GM18505 (cell line): ENCODE data around the gene ADCY10.
"Not testable (repeated sequence)": the region's sequence is repeated elsewhere in the genome, so short reads cannot be mapped to it uniquely, and the experiment has no call there.

Experiments used
- ATAC-seq: cut with Tn5 transposase; IDR thresholded peaks from one replicate; pipeline ENCODE4 v1.9.1; 2021; ENCODE audit not compliant: unreplicated experiment
- POLR2A ChIP-seq: IDR thresholded peaks from 4 replicates; pipeline ENCODE4 v1.6.1; 2011; ENCODE audit warnings: borderline replicate concordance; ENCODE audit not compliant: insufficient read depth, insufficient read length; ENCODE audit errors: extremely low read depth

Gene ADCY10

DNA sequence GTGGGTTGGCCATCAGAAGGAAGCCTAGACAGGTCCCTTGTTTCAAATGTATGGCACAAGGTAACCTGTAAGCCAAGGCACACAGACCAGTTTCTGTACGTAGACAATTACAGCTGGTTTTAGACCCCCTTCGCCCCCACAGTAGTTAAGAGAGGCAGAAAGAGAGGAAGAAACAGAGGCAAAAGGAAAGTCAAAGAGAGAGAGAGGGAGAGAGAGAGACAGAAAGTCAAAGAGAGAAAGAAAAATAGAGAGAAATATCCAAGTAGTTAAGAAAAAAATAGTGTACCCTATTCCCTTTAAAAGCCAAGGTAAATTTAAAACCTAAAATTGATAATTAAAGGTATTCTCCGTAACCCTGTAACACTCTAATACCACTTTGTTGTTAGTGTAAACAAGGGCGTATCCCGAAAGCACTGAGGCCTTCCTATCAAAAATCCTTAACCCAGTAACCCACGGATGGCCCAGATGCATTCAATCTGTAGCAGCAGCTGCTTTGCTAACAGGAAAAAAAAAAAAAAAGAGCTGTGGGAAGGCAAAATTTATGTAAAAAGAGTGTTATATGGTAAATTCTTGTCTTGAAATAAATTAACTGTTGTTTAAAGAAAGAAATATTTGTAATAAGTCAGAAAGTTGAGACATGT is 49.4 kb downstream of the ADCY10 start:
- no peak for ATAC-seq

DNA sequence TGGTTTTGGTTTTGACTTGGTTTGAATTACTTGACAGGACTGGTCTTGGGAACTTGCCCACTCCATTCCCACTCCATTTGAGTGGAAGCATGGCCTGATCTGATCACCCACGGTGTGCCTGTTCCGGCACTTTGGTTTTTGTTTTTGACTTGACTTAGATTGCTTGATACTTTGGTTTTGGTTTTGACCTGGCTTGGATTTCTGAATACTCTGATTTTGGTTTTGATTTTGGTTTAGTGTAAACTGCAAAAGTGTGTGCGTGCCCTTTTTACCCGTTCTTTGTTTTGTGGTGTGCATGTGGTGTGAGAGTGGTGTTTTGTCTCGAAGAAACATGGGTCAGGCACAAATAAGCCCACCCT is 50.0 kb downstream of the ADCY10 start:
- no peak for ATAC-seq
- TF ChIP-seq POLR2A: no peak

More for the DNA sequence above, 49.4 kb downstream of the ADCY10 start:
- no peak for TF ChIP-seq POLR2A

DNA sequence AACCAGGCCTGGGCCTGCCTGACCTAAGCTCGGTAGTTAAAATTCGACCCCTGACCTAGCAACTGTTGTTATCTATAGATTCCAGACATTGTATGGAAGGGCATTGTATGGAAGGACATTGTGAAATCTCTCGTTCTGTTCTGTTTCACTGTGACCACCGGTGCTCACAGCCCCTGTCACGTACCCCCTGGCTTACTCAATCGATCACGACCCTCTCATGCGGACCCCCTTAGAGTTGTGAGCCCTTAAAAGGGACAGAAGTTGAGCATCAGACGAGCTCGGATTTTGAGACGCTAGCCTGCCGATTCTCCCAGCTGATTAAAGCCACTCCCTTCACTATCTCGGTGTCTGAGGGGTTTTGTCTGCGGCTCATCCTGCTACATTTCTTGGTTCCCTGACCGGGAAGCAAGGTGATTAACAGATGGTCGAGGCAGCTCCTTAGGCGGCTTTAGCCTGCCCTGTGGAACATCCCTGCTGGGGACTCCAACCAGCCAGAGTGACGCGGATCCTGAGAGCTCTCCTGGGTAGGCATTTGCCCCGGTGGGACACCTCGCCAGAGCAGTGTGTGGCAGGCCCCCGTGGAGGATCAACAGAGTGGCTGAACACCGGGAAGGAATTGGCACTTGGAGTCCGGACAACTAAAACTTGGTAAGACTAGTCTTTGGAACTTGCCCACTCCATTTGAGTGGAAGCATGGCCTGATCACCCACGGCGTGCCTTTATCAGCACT is 50.6 kb downstream of the ADCY10 start:
- ATAC-seq: not testable (repeated sequence)

DNA sequence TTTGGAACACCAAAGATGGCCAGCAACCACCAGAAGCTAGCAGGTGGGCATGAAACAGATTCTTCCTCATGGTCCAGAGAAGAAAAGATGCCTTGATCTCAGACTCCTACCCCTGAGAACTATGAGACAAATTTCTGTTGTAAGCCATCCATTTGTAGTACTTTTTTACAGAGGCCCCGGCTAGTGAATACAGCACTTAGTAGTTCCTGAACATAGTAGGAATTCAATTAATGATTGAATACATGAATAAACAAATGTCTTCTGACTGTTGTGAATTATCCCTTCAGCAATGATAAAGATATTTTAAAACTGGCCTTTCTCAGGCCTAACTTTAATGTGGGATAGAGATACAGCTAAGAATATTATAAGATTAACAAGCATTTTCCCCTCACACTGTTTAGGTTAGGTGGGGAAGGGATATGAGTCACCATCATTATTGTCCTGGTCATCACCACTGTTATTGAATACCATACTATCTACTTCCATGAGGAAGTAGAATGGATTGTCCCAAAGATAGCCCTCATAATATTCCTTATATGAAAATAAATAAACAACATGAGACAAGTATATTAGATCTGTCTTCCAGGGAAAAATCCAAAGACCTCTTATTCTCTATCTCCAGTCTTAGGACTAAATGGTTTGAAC is 51.4 kb downstream of the ADCY10 start:
- TF ChIP-seq POLR2A: no peak
- no peak for ATAC-seq

DNA sequence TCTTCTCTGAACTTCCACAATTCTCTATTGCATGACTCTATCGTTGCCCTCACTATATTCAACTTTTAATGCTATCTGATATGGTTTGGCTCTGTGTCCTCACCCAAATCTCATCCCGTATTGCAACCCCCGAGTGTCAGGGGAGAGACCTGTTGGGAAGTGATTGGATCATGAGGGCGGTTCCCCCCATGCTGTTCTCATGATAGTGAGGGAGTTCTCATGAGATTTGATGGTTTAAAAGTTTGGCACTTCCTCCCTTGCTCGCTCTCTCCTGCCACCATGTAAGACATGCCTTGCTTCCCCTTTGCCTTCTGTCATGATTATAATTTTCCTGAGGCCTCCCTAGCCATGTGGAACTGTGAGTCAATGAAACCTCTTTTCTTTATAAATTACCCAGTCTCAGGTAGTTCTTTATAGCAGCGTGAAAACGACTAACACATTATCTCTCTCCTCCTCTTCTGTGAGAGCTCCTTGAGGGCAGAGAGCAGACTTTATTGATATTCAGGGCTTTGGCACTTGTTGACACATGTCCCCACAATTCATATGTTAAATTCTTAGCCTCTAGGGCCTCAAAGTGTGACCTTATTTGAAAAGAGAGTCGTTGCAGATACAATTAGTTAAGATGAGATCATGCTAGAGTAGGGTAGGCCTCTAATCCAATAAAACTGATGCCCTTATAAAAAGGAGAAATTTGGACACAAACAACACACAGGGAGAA is 52.1 kb downstream of the ADCY10 start:
- no peak for ATAC-seq
- no peak for TF ChIP-seq POLR2A

DNA sequence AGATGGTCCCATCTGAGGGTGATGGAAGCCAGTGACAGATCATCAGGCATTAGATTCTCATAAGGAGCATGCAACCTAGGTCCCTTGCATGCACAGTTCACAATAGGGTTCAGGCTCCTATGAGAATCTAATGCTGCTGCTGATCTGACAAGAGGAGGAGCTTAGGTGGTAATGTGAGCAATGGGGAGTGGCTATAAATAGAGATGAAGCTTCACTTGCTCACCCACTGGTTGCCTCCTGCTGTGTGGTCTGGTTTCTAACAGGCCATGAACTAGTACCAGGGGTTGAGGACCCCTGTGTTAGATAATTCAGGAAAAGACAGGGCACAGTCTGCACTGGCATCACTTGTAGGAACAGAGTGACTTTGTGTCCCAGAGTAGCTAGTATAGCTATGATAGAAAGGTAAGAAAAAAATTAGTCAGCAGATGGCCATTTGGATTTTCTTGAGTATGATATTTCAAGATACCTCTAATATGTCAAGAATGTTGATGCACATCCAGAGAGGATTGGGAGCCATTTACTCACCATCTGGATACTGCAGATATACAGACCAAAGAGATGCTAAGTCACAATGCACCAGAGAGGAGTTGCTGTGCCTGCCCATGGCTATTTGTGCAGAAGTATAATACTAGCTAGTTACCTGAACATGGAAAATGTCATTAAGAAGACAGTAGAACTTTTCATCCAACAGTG is 53.6 kb downstream of the ADCY10 start:
- TF ChIP-seq POLR2A: no peak
- ATAC-seq: no peak

DNA sequence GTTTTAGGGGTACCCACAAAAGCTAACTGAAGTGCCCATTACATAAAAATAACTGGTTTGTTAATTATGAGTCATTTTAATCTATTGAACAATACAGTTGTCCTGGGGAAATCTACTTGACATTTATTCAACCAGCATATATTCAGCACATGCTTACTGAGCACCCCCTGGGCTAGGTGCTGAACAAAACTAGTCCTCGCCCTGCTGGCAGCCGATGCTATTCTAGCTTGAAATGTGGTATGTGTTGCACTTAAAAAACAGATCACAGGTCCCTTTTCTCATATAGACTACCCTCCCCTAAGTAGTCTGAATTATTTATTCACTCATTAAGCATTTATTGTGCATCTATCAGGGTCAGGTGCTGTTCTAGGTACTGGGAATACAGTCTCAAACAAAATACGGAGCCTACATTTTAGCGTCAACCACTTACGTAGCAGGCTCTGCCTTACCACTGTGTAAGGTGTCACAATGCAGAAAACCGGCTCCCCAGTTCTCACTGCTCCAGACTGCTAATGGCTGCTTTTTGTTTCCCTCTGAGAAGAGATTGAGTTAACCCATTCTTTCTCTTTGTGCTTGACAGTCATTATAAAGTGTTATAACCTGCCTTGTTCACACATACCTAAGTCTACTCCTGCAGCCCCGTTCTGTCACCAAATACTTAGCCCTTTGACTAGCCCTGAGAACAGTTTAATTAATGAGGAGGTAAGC is 57.1 kb downstream of the ADCY10 start:
- no peak for TF ChIP-seq POLR2A
- no peak for ATAC-seq

DNA sequence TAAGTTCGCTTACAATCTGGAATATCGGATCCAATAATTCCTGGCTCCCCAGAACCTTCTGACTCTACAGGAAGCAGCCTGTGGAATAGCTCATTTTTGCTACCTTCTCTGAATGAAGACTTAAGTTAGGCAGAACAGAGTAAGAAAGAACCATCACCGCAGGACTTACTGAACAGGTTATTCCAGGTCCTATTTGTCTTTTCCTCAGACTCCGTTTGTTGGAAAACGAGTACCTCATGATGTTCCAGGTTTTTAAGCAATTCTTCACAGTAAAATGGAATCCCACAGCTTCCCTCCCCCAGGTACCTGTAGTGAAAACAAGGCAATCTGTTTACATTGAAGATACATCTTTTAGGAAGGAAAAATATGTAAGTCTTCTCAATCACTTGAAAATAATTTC is 59.8 kb downstream of the ADCY10 start:
- no peak for ATAC-seq
- no peak for TF ChIP-seq POLR2A

DNA sequence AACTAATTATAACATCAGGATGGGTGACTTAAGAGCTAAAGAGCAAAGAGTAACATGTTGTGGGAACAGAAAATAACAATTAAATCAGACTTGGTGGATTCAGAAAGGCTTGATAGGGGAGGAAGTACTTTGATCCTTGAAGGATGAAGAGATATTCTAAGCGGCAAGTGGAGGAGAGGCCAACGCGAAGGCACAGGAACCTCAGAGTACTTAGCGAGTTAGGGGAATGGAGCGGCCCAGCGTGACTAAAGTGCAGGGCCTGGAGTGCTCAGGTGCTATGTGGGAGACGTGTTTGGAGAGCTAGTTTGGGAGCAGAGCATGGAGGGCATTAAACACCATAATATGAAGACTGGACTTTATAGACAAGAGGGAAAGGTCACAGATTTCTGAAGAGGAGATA is 64.3 kb downstream of the ADCY10 start:
- no peak for ATAC-seq
- TF ChIP-seq POLR2A: no peak

DNA sequence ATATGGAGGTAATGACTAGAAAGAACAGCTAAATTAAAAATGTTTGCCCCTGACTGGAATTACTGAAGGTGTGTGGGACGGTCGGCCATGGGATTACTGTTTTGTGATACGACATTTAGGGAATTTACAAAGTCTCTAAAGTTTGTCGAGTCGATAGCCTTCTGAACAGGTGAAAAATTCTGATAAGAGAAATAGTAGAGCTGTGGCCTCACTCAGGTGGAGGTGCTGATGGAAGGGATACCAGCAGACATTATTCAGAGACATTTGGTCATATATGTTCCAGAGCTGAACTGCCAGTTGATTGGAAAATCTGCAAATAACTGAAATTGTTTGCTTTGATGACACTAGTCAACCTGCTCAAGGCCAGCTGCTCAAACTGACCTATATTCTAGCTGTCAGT is 71.1 kb downstream of the ADCY10 start:
- ATAC-seq: no peak
- no peak for TF ChIP-seq POLR2A

DNA sequence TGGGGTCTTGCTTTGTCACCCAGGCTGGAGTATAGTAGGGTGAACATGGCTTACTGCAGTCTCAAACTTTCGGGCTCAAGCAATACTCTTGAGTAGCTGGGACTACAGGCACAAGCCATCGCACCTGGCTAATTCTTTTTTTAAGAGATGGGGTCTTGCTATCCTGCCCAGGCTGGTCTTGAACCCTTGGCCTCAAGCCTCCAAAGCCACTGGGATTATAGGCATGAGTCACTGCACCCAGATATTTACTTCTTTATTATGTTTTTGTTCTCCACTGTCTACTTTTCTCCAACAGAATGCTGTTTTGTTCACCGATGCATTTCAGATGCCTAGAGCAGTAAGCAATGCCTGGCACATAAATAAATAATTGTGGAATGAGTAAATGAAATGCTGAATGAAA is 72.4 kb downstream of the ADCY10 start:
- no peak for TF ChIP-seq POLR2A
- ATAC-seq: no peak

DNA sequence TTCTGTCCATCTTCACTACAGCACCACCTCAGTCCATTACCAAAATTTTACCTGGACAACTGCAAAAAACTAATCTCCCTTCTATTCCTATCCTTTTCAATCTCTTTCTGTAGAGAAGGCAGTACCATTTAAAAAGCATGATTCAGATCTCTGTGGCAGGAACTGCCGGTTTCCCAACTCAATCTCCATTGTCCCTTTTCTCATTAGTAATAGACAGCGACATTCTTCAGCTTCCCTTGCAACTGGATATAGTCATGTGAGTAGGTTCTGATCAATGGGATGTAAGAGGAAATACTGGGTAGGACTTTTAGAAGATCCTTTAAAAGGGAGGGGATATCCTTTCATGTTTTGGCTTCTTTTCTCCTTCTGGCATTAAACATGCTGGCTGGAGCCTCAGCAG is 74.9 kb downstream of the ADCY10 start:
- TF ChIP-seq POLR2A: no peak
- no peak for ATAC-seq

DNA sequence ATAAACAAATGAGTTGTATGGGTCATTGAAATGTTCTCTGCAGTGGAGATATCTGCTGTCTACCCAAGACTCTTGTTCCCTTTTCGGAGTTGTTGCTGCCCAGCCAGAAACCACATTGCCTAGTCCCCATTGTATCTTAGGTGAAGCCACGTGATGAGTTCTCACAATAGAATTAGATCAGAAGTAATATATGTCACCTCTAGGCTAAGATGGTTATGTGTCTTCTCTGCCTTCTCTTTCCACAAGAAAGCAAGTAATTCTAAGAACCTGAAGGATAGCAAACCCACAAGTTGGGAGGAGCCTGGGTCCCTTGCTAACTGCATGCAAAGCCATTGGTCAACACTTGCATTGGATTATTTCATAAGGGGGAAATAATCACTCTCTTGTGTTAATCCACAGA is 76.6 kb downstream of the ADCY10 start:
- TF ChIP-seq POLR2A: no peak
- ATAC-seq: no peak
